Calu3 (cell line): ENCODE results near the gene AGK. TPM values are rescaled to one million over a fixed set of nuclear protein-coding genes. Genes with fewer than 3 reads are reported as not detected.

Experiments used
- BruUV-seq: library from RNA; stranded (reverse); fragments of 400-500 nt; replicated peaks from 2 replicates; lab custom pipeline; 2021; lab: Mats Ljungman, UMichigan
- CTCF ChIA-PET: fragments of 300-600 bp; sonication (Branson Sonifier 250); formaldehyde crosslinking; loops from one replicate; lab custom pipeline; 2022; ENCODE audit warnings: antibody characterized with exemption; lab: Charles Lee
- DNase-seq: peaks from one replicate; pipeline ENCODE4 v3.0.0; 2022
- H3K27ac Mint-ChIP-seq: one replicate; pipeline ENCODE4 v1.8.0; 2022; ENCODE audit warnings: mixed read lengths; ENCODE audit not compliant: unreplicated experiment
- H3K27me3 Mint-ChIP-seq: one replicate; pipeline ENCODE4 v1.8.0; 2022; ENCODE audit warnings: mixed read lengths; ENCODE audit not compliant: unreplicated experiment
- H3K36me3 Mint-ChIP-seq: one replicate; pipeline ENCODE4 v1.8.0; 2022; ENCODE audit warnings: mild to moderate bottlenecking, moderate library complexity, mixed read lengths; ENCODE audit not compliant: insufficient read depth, unreplicated experiment
- H3K4me1 Mint-ChIP-seq: one replicate; pipeline ENCODE4 v1.8.0; 2022; ENCODE audit warnings: mild to moderate bottlenecking, low read depth, mixed read lengths; ENCODE audit not compliant: unreplicated experiment
- H3K4me3 Mint-ChIP-seq: one replicate; pipeline ENCODE4 v1.8.0; 2022; ENCODE audit warnings: mild to moderate bottlenecking, low read depth, moderate library complexity, mixed read lengths; ENCODE audit not compliant: unreplicated experiment
- H3K9me3 Mint-ChIP-seq: one replicate; pipeline ENCODE4 v1.8.0; 2022; ENCODE audit warnings: low read depth, mixed read lengths; ENCODE audit not compliant: unreplicated experiment
- CTCF ChIP-seq: fragments of 200-600 bp; IDR thresholded peaks from one replicate; pipeline ENCODE4 v1.8.0; 2022; ENCODE audit warnings: antibody characterized with exemption; ENCODE audit not compliant: unreplicated experiment
- intact Hi-C: fragments of 100-400 bp; cut with micrococcal nuclease; formaldehyde crosslinking; loops from one replicate; pipeline ENCODE4 v1.10.0; 2022; ENCODE audit not compliant: unreplicated experiment
- total RNA-seq: library from RNA; stranded (reverse); gene quantifications from 2 replicates; pipeline ENCODE4 v1.2.3, GENCODE V29; 2022

AGK gene
- total RNA-seq, 1 experiment from 2014 or later = 32.3 TPM

- DNase-seq = no peak
- H3K9me3 Mint-ChIP-seq = no peaks in the 10 kb centered on the region
- H3K27me3 Mint-ChIP-seq = no peaks in the 10 kb centered on the region
- no TSS peak for BruUV-seq
- H3K4me3 Mint-ChIP-seq = no peak overlapping the region
- H3K4me1 Mint-ChIP-seq = no peaks in the 10 kb centered on the region
- intact Hi-C loops = no loop called here
- H3K27ac Mint-ChIP-seq = no peak overlapping the region
- H3K36me3 Mint-ChIP-seq = peaks cover 4% of the 10 kb centered on the region
- CTCF ChIA-PET = no interaction called here
- TF ChIP-seq CTCF = no peak
Measured at GRCh38 chr7:141568227-141568626, 17.0 kb downstream of the AGK start.

GRCh38 chr7:141571059-141571458, 19.8 kb downstream of the AGK start:
- TF ChIP-seq CTCF = no peak
- no peaks in the 10 kb centered on the region for H3K36me3 Mint-ChIP-seq
- no peak overlapping the region for H3K27ac Mint-ChIP-seq
- no peak overlapping the region for H3K4me3 Mint-ChIP-seq
- no TSS peak for BruUV-seq
- CTCF ChIA-PET = no interaction called here
- no peaks in the 10 kb centered on the region for H3K4me1 Mint-ChIP-seq
- H3K27me3 Mint-ChIP-seq = no peaks in the 10 kb centered on the region
- intact Hi-C loops = no loop called here
- H3K9me3 Mint-ChIP-seq = peaks cover 8% of the 10 kb centered on the region
- no peak for DNase-seq

- BruUV-seq = no TSS peak
- no peak for DNase-seq
- intact Hi-C loops = no loop called here
- Mint-ChIP-seq H3K27me3 (no peaks in the 10 kb centered on the region), H3K36me3 (no peaks in the 10 kb centered on the region), H3K4me3 (no peak overlapping the region), H3K27ac (no peak overlapping the region), H3K4me1 (no peaks in the 10 kb centered on the region), H3K9me3 (peaks cover 12% of the 10 kb centered on the region)
- TF ChIP-seq CTCF = no peak
- CTCF ChIA-PET = no interaction called here
Measured at GRCh38 chr7:141572175-141572574, 21.0 kb downstream of the AGK start.

- H3K9me3 Mint-ChIP-seq = peaks cover 12% of the 10 kb centered on the region
- no peaks in the 10 kb centered on the region for H3K4me1 Mint-ChIP-seq
- intact Hi-C loops = no loop called here
- no peak overlapping the region for H3K4me3 Mint-ChIP-seq
- no peak for TF ChIP-seq CTCF
- CTCF ChIA-PET = no interaction called here
- H3K27me3 Mint-ChIP-seq = no peaks in the 10 kb centered on the region
- no peaks in the 10 kb centered on the region for H3K36me3 Mint-ChIP-seq
- no peak overlapping the region for H3K27ac Mint-ChIP-seq
- no peak for DNase-seq
- no TSS peak for BruUV-seq
Measured at GRCh38 chr7:141573511-141573910, 22.3 kb downstream of the AGK start.
